HEK293T (cell line): ENCODE measurements around the gene DLK2.

Experiments used
- BHLHE40 ChIP-seq: fragments of 450-650 bp; IDR thresholded peaks from 2 replicates; pipeline ENCODE4 v1.6.1; 2016; ENCODE audit warnings: mild to moderate bottlenecking, moderate library complexity, borderline replicate concordance
- FOXA1 ChIP-seq: fragments of 450-650 bp; IDR thresholded peaks from 2 replicates; pipeline ENCODE4 v1.6.1; 2016; ENCODE audit warnings: mild to moderate bottlenecking
- FOXK2 ChIP-seq: fragments of 450-650 bp; IDR thresholded peaks from 2 replicates; pipeline ENCODE4 v1.6.1; 2016; ENCODE audit warnings: mild to moderate bottlenecking
- SP1 ChIP-seq: fragments of 450-650 bp; IDR thresholded peaks from 2 replicates; pipeline ENCODE4 v1.6.1; 2017

DNA sequence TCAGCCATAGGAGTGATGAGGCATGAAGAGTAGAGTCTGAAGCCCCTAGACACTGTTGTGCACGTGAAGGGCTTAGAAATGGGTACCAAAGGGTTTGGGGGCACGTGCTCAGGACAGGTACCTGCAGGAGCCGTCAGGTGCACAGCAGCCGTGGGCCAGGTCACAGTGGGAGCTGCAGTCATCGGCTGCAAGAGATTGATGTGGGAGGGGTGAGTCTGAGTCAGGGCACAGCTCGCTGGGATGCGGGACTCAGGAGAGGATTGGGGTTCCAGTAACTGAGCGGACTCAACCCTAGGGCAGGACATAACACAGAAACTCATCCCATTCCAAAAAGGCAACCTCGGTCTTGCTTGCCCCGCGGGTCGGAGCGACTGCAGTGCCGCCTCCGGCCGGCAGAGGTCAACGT is 1.1 kb downstream of the DLK2 start:
- TF ChIP-seq BHLHE40: no peak
- TF ChIP-seq FOXA1: no peak
- no peak for TF ChIP-seq SP1
- no peak for TF ChIP-seq FOXK2
